Measurements from ENCODE around the gene ATG5. TPM values are rescaled to one million over a fixed set of nuclear protein-coding genes. Genes with fewer than 3 reads are reported as not detected.

ATG5 gene
- total RNA-seq, 6 experiments from 2014 or later: 19.4 to 24.8 (median 21.5) TPM

- peaks cover 3% of the 10 kb centered on the region; the same call in 1 of the 2 replicates for H3K36me3 Mint-ChIP-seq (ENCODE audit: low read depth)
- H3K4me3 Mint-ChIP-seq: no peak overlapping the region
- no peaks in the 10 kb centered on the region; the same call in 1 of the 2 replicates for H3K27me3 Mint-ChIP-seq (ENCODE audit: insufficient read depth)
- DNase-seq: no peak
- peaks cover 51% of the 10 kb centered on the region for H3K4me1 Mint-ChIP-seq (ENCODE audit: low read depth)
- H3K27ac Mint-ChIP-seq: no peak overlapping the region
- TF ChIP-seq CTCF (IDR thresholded peaks at IDR 0.05): no peak
- no peaks in the 10 kb centered on the region for H3K9me3 Mint-ChIP-seq
Observed at GRCh38 chr6:106249658-106250057, 75.9 kb downstream of the ATG5 start.

DNA sequence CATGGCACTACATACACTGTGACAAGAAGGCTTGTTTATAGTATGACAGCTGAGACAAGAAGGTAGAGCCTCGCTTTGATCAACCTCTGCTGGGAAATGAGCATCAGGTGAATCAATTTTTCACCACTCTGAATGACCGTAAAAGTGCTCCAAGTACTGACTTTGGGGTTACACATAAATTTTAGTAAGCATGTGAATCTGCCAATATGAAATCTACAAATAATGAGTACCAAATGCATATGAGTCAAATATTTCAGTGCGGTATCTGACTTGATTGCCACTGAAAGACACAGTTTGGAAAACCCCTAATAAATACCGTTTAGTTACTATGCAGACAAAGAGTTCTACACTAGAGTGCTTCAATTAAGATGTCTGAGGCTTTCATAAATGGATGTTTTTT lies 77.8 kb downstream of the ATG5 start:
- no peak overlapping the region; the same call in 1 of the 2 replicates for H3K27ac Mint-ChIP-seq
- peaks cover 32% of the 10 kb centered on the region for H3K4me1 Mint-ChIP-seq (ENCODE audit: low read depth)
- H3K36me3 Mint-ChIP-seq (ENCODE audit: low read depth): peaks cover 8% of the 10 kb centered on the region; the same call in 1 of the 2 replicates
- no peaks in the 10 kb centered on the region; the same call in 1 of the 2 replicates for H3K27me3 Mint-ChIP-seq (ENCODE audit: insufficient read depth)
- H3K9me3 Mint-ChIP-seq: no peaks in the 10 kb centered on the region
- no peak overlapping the region for H3K4me3 Mint-ChIP-seq
- DNase-seq: no peak
- no peak for TF ChIP-seq CTCF (IDR thresholded peaks at IDR 0.05)

DNA sequence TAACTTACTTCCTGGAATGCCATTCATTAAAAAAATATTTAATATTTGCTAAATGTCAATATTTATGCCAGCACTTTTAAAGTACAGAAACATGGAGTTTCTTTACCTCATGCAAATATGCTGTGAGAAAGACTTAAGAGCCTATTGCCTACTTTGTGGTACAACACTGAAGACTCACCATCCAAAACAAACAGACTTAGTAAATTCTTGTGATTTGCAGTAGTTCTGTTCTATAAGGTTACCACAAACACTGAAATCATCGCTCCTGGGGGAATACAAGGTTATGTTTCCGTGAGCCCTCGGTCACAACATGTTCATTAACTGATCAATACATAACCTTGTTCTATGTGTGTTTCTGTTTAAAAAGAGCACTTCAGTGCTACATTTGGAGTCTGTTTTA lies 78.3 kb downstream of the ATG5 start:
- peaks cover 9% of the 10 kb centered on the region; the same call in 1 of the 2 replicates for H3K36me3 Mint-ChIP-seq (ENCODE audit: low read depth)
- H3K4me3 Mint-ChIP-seq: no peak overlapping the region
- DNase-seq: no peak
- H3K4me1 Mint-ChIP-seq (ENCODE audit: low read depth): peaks cover 27% of the 10 kb centered on the region
- no peak for TF ChIP-seq CTCF (IDR thresholded peaks at IDR 0.05)
- no peaks in the 10 kb centered on the region; the same call in 1 of the 2 replicates for H3K27me3 Mint-ChIP-seq (ENCODE audit: insufficient read depth)
- no peak overlapping the region; the same call in 1 of the 2 replicates for H3K27ac Mint-ChIP-seq
- H3K9me3 Mint-ChIP-seq: no peaks in the 10 kb centered on the region

- Mint-ChIP-seq H3K36me3 (ENCODE audit: low read depth) (peaks cover 17% of the 10 kb centered on the region), H3K4me1 (ENCODE audit: low read depth) (peaks cover 21% of the 10 kb centered on the region), H3K4me3 (no peak overlapping the region), H3K27ac (no peak overlapping the region), H3K27me3 (ENCODE audit: insufficient read depth) (no peaks in the 10 kb centered on the region), H3K9me3 (no peaks in the 10 kb centered on the region)
- TF ChIP-seq CTCF (IDR thresholded peaks at IDR 0.05): no peak
- no peak for DNase-seq
Observed at GRCh38 chr6:106244931-106245330, 80.6 kb downstream of the ATG5 start.

DNA sequence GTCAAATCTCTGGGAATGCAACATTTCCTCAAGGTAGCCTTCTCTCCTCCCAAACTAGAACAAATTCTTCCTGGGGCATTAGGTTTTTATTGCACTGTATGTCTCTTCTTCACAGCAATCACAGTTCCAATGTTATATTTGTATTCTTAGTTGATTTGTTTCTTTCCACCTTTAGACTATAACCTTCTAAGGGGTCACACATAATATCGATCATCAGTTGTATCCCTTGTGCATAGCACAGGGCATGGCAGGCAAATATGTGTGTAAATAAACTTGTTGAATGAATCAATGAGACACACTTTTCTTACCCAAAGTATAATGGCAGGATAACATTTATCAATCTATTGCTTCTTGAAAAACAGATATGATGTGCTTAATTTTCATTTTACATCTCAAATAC lies 81.0 kb downstream of the ATG5 start:
- Mint-ChIP-seq H3K4me3 (no peak overlapping the region), H3K27me3 (ENCODE audit: insufficient read depth) (no peaks in the 10 kb centered on the region), H3K27ac (no peak overlapping the region), H3K9me3 (no peaks in the 10 kb centered on the region), H3K4me1 (ENCODE audit: low read depth) (peaks cover 21% of the 10 kb centered on the region), H3K36me3 (ENCODE audit: low read depth) (peaks cover 17% of the 10 kb centered on the region)
- DNase-seq: no peak
- no peak for TF ChIP-seq CTCF (IDR thresholded peaks at IDR 0.05)

GRCh38 chr6:106243261-106243660 lies 82.3 kb downstream of the ATG5 start:
- TF ChIP-seq CTCF (IDR thresholded peaks at IDR 0.05): no peak
- H3K27ac Mint-ChIP-seq: no peak overlapping the region
- peaks cover 17% of the 10 kb centered on the region for H3K36me3 Mint-ChIP-seq (ENCODE audit: low read depth)
- no peaks in the 10 kb centered on the region for H3K9me3 Mint-ChIP-seq
- no peak overlapping the region for H3K4me3 Mint-ChIP-seq
- DNase-seq: no peak
- peaks cover 21% of the 10 kb centered on the region for H3K4me1 Mint-ChIP-seq (ENCODE audit: low read depth)
- no peaks in the 10 kb centered on the region for H3K27me3 Mint-ChIP-seq (ENCODE audit: insufficient read depth)

Data from HFFc6 (cell line).